Measurements from ENCODE around the gene AHNAK2.

AHNAK2 gene

GRCh38 chr14:104985675-104986486 lies 7.7 kb upstream of the AHNAK2 start, which contains the start of gene CLBA1:
Gene CLBA1, plus strand, starts transcription at chr14:104985788. Its CDS starts 644 bp downstream, at chr14:104986432.
- peak; percentile 29 to 90 (median 74) for DNase-seq

DNA sequence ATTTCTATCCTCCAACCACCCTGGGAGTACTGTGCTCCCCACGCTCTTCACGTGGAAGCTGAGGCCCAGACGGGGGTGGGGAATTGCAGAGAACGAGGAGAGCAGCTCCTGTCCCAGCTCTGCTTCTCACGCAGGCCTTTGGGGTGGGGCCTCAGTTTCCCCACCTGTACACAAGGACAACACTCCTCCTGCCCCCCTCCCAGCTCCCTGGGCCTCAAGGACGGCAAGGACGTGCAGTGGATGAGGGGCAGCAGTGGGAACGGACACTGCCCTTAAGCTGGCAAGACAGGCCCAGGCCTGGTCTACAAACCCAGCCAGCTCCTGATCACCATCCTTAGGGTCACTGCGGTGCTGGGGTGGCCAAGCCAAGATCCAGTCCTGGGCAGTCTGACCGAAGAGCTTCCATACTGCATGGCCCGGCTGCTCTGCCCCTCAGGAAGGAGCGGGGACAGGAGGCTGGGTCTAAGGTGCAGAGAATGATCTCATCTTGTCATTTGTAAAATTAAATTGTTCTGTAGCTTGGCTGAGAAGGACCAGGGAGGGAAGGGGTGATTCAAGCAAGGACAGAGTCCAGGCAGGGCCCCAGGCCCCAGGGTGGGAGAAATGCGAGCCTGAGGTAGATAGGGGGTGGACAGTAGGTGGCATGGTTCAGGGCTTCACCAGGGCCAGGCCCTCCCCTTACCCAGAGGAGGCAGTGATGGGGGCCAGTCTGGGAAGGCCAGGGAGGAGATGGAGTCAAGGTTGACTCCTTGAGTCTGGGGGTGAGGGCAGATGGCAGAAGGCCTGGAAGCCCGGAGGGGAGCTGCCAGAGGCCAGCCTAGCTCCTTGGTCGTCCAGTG lies 6.1 kb upstream of the AHNAK2 start:
- DNase-seq = no peak

DNA sequence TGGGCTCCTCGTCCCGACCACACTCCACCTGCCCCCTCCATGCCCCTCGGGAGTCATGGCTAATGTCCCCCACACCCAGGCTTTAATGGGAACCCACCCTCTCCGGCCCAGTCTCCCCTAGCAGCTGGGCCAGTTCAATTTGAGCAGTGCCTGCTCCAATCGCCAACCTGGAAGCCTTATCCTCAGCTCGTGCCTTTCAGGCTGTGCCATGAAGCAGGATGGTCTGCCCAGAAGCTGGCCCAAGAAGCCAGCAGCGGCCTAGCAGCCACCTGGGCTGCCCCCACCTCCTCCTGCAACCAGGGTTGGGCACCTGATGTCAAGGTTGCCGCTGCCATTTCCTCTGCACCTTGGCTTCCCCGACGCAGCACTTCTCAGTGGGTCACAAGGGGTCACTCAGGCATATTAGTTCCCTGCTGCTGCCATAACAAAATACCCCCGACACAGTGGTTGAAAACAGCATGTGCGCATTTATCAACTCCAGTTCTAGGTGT lies 5.1 kb upstream of the AHNAK2 start:
- DNase-seq = no peak

GRCh38 chr14:104982548-104983230 lies 4.5 kb upstream of the AHNAK2 start:
- DNase-seq = no peak

GRCh38 chr14:104981699-104982541 lies 3.7 kb upstream of the AHNAK2 start:
- no peak for DNase-seq

DNA sequence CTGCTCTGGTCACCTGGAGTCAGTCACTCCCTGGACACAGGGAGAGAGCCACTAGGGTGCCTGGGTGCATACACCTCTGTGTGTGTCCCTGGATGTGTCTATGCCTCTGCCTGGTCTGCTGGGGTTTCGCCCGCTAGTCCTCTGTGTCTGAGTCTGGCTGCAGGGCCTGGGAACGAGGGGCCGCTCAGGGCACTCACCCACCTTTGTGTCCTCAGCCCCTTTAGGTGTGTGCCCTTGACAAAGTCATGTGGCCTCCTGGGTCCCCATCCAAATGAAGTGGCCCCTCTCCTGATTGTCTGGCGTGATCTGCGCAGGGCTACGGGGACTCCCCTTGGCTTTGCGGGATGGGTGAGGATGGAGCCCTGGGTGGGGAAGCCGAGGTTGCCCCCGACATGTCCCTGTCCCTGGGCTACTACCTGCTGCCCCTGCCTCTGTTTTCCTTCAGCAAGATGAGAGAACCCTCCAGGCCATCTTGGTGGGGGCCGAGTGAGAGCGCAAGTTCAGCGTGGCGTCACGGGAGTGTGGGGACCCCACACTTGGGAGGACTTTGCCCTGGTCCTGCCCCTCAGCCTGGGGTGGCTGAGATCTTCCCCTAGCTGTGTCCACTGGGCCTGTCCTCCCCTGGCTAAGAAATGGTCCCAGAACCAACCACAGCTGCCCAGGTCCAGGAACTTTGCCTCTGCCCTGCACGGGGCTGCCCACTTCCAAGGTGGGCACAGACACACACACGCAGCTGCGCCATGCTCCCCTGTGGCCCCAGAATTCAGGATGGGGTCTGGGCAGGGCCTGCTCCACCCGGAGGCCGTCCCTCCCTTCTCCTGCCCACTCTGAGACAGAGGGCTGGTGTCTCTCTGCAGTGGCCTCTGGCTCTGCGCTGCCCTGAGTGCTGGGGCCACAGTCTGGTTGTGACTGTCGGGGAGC lies 2.7 kb upstream of the AHNAK2 start:
- no peak for DNase-seq

- DNase-seq = peak in 4 of 14 donors; percentile 21 to 80 (median 54)
Measured at GRCh38 chr14:104979758-104980610, 1.8 kb upstream of the AHNAK2 start.

DNA sequence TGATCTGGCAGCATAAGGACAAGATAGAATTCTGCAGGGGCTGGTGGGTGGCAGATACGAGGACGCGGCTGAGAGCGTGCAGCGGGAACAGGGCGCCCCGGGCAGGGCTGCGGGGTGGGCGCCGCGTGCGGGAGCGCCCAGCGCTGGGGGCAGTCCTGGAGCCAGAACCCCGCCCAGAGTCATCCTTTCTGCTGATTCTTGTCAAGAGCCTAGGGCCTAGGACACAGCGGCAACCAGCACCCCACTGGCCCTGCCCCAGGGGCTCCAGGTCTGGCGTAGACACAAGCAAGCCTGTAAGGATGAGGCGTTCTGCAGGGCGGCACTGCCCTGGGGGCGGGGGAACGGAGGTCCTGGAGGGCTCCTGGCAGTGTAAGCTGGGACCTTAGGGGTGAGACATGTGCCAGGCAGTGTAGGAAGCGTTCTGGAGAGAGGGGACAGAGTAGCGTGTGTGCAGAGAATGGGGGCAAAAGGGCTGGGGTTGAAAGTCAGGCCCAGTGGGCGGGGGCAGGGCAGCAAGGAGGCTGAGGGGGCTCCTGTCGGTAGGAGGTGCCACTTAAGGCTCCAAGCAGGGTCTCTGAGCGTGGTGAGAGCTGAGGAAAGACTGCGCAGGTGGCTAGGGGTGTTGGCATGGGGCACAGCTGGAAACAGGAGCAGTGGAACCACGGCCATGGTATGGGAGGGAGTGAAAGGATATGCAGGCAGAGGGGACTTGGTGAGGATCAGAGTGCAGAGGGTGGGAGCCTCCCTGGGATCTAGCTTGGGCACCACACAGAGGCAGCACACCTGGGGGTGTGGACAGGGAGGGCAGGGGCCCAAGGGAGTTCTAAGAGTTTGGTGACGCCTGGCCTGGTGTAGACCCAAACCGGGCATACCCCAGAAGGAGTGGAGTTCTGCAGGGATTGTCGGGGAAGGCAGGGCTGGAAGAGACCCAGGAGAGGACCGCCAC lies 845 bp upstream of the AHNAK2 start:
- DNase-seq = no peak

GRCh38 chr14:104977008-104977680 lies 1.0 kb downstream of the AHNAK2 start:
- no peak for DNase-seq

DNA sequence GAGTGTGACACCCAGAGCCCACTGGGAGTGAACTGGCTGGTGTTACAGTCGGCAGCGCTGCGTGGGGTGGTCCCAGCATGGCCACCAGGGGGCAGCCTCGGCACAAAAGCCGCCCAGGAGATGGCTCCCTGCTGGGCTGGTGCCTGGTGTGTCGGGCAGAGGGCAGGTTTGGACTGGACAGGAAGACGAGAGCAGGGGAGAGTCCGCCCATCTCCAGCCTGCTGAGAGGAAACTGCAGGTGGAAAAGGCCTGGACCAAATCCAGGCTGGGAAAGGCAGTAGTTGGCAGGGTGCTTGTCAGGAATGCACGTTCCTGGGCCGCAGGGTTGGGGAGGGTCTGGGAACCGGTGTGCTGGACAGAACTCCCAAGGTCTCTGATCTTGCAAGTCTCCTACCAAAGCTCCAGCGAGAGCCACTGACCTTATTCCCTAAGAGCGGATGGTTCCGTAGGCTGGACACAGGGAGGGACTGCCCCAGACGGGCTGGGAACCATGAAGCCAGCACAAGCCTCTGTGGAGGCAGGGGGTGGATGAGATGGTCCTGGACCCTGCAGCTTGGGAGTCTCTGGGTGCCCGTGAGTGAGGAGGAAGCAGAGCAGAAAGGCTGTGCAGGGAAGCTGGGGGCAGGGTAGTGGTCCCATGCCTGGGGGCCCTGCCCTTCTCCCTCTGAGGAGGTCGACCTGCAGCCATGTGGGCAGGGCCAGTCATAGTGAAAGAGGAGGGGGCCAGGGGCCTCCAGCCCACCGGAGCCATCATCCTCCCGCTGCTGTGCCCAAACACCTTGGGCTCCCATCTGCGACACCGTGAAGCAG lies 1.8 kb downstream of the AHNAK2 start:
- peak in 10 of 14 donors; percentile 15 to 79 (median 49) for DNase-seq

DNA sequence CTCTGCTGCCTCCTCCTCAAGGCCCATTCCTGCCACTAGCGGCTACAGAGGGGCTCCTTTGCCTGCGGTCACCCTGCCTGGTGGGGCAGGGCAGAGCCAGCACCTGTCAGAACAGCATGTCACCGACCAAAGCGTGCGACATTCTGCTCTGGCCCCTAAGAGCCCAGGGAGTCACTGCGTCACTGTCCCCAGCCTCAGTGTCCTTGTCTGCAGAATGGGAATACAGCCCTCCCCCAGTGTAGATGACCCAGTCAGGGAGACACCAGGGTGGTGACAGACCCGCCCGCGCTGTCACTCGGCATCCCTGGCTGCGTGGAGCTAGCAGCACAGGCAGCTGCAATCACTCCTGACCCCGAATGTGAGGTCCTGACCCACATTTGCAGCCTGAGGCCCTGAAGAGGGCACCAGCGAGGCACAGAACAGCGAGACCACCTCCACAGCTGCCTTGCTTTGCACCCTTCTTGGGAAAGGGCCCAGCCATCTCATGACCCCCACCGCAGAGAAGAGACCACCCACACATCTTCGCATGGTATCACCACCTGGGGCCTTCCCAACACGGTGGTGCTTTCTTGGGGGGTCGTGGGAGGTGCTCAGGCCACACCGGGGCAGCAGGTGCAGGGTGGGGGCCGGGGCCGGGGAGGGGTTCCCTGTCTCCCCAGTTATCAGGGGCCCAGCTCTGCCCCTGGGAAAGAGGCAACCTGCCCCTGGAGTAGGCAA lies 2.5 kb downstream of the AHNAK2 start:
- DNase-seq = no peak

DNA sequence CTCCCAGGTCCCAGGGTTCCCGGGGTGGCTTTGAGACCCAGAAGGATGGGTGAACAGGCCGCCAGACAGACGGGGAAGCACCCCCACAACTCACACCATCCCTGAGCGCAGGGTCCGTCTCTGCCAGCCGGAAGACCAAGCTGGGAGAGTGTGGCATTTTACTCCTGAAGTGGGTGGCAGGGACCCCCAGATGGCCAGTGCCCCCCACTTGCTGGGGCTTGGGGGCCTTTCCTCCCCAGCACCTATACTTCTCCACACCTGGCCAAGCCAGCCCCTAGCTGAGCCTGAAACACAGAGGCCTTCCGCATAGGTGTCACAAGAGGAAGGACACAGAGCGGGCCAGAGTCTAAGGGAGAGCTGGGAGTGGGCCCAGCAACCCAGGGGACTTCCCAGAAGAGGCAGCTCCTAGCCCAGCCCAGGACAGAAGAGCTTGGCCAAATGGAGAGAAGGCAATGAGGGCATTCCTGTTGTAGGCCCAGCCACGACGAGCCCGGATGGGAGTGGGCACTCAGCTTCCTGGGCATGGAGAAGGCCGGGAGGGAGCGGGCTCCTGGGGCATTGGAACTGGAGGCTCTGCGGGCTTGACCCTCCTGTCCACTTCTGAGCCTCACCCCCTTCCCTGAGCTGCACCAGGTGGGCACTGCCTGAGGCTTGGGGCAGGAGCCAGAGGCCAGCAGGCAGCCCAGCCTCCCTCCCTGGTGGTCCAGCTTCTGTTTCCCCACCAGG lies 3.3 kb downstream of the AHNAK2 start:
- DNase-seq = no peak

GRCh38 chr14:104974146-104974541 lies 4.0 kb downstream of the AHNAK2 start:
- no peak for DNase-seq

GRCh38 chr14:104973385-104974145 lies 4.6 kb downstream of the AHNAK2 start:
- DNase-seq = peak in 6 of 14 donors; percentile 27 to 78 (median 52)

DNA sequence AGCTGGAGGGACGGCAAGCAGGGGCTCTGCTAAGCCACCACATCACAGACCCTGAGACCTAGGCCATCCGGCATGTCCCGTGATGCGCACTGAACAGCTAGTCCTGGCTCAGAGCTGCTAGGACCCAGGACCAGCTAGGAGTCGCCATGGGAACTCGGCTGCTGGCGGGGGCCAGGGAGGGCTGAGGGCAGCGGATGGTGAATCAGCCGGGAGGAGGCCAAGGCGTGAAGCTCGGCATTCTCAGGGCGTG lies 5.1 kb downstream of the AHNAK2 start:
- peak in 2 of 14 donors; percentile 51 to 63 for DNase-seq

All from C1 segment of cervical spinal cord (tissue), 14 donors.